ENCODE measurements around the gene THBS4.

DNA sequence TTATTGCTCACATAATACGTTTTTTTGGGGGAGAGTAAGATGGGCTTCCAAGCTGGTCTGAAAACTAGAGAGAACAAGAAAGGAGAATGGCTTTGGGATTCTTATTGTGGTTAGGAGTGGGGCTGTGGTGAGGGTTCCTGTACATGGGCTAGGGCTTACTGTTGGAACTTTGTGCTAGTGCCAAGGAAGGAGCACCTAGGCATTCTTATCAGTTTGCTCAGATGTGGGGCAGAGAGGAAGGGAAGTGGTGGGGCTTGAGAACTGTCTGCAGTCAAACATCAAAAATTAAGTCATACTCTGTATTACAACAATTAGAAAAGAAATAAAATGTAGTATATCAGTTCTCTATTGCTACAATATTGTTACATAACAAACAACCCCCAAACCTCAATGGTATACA lies 4.0 kb upstream of the THBS4 start:
- TF ChIP-seq TAF1 (IDR thresholded peaks at IDR 0.05; ENCODE audit: borderline replicate concordance, low read depth, low read length) (no peak), POLR2A (IDR thresholded peaks at IDR 0.05; ENCODE audit: low read depth, low read length) (no peak)

Measured in GM12892 (cell line).